C4-2B (cell line): ENCODE measurements around the gene ELFN1.

ENCODE experiments used
- ZFX ChIP-seq: fragments of 450-650 bp; IDR thresholded peaks from 2 replicates; pipeline ENCODE4 v1.6.1; 2017
- TF ChIP-seq, protein P1 (sequence below): fragments of 450-650 bp; conservative IDR thresholded peaks from 2 replicates; pipeline ENCODE4 v1.5.1; 2017; ENCODE audit warnings: mild to moderate bottlenecking

DNA sequence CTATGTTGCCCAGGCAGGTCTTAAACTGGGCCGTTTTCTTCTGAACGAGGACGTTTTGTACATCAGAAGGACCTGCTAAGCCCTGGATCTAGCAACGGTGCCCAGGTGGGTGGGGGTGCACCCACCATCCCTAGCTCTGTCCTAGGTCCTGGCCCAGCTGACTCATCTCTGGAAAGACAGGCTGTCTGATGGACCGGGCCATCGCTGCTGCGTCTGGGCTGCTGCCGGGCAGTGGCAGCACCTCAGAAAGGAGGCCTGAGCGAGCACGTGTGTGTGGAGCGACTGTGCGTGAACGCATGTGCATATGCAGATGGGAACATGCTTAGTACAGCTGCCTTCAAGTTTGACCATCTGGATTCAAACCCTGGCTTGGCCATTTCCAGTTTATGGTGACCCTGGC lies 7.3 kb upstream of the ELFN1 start:
- TF ChIP-seq, protein P1, sequence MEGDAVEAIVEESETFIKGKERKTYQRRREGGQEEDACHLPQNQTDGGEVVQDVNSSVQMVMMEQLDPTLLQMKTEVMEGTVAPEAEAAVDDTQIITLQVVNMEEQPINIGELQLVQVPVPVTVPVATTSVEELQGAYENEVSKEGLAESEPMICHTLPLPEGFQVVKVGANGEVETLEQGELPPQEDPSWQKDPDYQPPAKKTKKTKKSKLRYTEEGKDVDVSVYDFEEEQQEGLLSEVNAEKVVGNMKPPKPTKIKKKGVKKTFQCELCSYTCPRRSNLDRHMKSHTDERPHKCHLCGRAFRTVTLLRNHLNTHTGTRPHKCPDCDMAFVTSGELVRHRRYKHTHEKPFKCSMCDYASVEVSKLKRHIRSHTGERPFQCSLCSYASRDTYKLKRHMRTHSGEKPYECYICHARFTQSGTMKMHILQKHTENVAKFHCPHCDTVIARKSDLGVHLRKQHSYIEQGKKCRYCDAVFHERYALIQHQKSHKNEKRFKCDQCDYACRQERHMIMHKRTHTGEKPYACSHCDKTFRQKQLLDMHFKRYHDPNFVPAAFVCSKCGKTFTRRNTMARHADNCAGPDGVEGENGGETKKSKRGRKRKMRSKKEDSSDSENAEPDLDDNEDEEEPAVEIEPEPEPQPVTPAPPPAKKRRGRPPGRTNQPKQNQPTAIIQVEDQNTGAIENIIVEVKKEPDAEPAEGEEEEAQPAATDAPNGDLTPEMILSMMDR: no peak
- TF ChIP-seq ZFX: no peak
